Measurements from ENCODE around the gene MED12L. TPM values are rescaled to one million over a fixed set of nuclear protein-coding genes. Genes with fewer than 3 reads are reported as not detected.

MED12L gene
- total and polyA plus RNA-seq, 10 of the 15 experiments (the other 5 are each of a cell fraction or from before 2014, with no cell fraction given): 0.01 to 0.06 (median 0.03) TPM; not detected in 2

DNA sequence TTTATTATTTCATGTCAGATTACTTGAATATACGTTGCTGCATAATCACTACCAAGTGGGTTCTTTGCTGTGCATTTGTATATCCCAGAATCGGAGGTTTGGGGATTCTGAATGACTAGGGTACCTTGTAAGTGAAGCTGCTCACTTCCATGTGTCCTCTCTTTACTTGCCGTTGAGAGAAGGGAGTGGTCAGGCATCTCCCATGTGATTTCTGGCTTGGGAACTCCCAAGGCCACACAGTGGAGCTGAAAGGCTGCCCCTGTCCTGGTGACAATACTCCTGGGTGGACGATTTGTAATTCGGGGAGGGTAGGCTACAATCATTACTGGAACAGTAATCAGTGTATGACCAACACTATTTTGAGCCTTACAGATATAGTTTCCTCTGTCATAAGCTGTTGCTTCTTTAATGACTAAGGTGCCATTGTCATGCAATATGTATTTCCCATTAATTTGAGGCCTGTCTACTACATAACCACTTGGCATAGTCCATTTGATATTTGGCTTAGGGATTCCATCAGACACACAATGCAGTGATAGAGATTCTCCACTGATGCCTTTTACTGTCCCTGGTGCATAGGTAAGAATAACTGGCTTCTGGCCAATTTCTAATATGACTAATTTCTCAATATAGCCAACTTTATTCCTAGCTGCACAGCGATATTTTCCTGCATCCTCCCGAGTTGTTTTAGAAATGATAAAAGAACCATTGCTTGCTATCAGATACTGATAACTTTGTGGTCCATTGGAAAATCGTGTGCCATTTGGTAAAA, 351.4 kb downstream of the MED12L start:
- WGBS (ENCODE audit: insufficient coverage, insufficient replicate concordance, low lambda C conversion rate, missing lambda C conversion rate): 4% methylated on average over 8 of the region's 8 CpGs
- ChIA-PET CTCF (interaction anchor here (3.5 kb wide), 1 partner anchor 58 kb away, joined by 19 read pairs; no protein-coding TSS in a partner anchor), SMC1A (ENCODE audit: uncharacterized antibody, unreplicated experiment) (interaction anchor here (1.1 to 4.7 kb wide), 3 partner anchors 401 to 484 kb away, joined by 4 to 38 read pairs (median 5); no protein-coding TSS in a partner anchor), RAD21 (ENCODE audit: unreplicated experiment) (no interaction called here), POLR2A (no interaction called here)
- H3K36me3 ChIP-seq (ENCODE audit: control insufficient read depth in 2 of 2, insufficient read depth in 2 of 2, low read length in 1 of 2): no peaks in the 10 kb centered on the region
- H3K27ac ChIP-seq (ENCODE audit: control insufficient read depth, insufficient read depth): no peak overlapping the region
- FAIRE-seq (no peak), ATAC-seq (no peak), DNase-seq (ENCODE audit: low read depth, low spot score) (no peak)
- no peaks in the 10 kb centered on the region for H3K27me3 ChIP-seq (replicated peaks in 1 of 2; ENCODE audit: control insufficient read depth in 2 of 2, insufficient read depth in 2 of 2, low read length in 1 of 2)
- no peak overlapping the region for H2AFZ ChIP-seq (ENCODE audit: control insufficient read depth, low read depth, low read length)
- H3K9me3 ChIP-seq (replicated peaks; ENCODE audit: control insufficient read depth, insufficient read depth, low read length): no peaks in the 10 kb centered on the region
- no peaks in the 10 kb centered on the region for H3K79me2 ChIP-seq (ENCODE audit: control insufficient read depth, insufficient read depth, low read length)
- no peak overlapping the region for H3K4me3 ChIP-seq
- no peaks in the 10 kb centered on the region for H3K4me1 ChIP-seq (ENCODE audit: control insufficient read depth, insufficient read depth, low read length)
- intact Hi-C loops (cut with micrococcal nuclease; ENCODE audit: unreplicated experiment): no loop called here
- H3K4me2 ChIP-seq (ENCODE audit: control insufficient read depth, insufficient read depth): no peak overlapping the region
- no peak for TF ChIP-seq RB1 (IDR thresholded peaks at IDR 0.05; ENCODE audit: borderline replicate concordance)
- TF ChIP-seq GABPA (IDR thresholded peaks at IDR 0.05; ENCODE audit: low read depth): no peak
- TF ChIP-seq RELB (IDR thresholded peaks at IDR 0.05; ENCODE audit: low read depth): no peak
- BruUV-seq (replicated peaks): no TSS peak
- no peaks in the 10 kb centered on the region for H4K20me1 ChIP-seq (ENCODE audit: control insufficient read depth, insufficient read depth)
- no peak overlapping the region for H3K9ac ChIP-seq (ENCODE audit: control insufficient read depth, insufficient read depth, low read length)
- in situ Hi-C loops (cut with MboI): loop anchor here (5.0 to 10.0 kb wide), 2 partner anchors 398 to 480 kb away; no protein-coding TSS in a partner anchor

DNA sequence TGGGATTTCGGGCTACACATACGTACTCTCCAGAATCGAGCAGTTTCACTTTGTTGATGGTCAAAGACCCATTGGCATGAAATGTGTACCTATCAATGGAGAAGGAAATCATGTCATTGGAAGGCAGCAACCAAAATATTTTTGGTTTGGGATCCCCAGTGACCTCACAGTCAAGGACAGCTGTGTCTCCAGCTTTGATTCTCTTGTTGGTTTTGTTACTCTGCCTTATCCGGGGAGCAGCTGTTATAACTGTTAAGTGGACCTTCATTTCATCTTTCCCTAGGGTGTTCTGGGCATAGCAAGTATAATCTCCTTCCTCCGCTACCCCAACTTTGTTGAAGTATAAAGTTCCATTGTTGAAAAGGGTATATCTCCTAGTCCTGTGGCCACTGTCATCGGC, 352.4 kb downstream of the MED12L start:
- in situ Hi-C loops (cut with MboI): loop anchor here (5.0 to 10.0 kb wide), 2 partner anchors 397 to 479 kb away; no protein-coding TSS in a partner anchor
- Histone ChIP-seq H3K4me2 (ENCODE audit: control insufficient read depth, insufficient read depth) (no peak overlapping the region), H3K4me3 (no peak overlapping the region), H3K27ac (ENCODE audit: control insufficient read depth, insufficient read depth) (no peak overlapping the region), H3K4me1 (ENCODE audit: control insufficient read depth, insufficient read depth, low read length) (no peaks in the 10 kb centered on the region), H3K36me3 (ENCODE audit: control insufficient read depth in 2 of 2, insufficient read depth in 2 of 2, low read length in 1 of 2) (no peaks in the 10 kb centered on the region), H3K79me2 (ENCODE audit: control insufficient read depth, insufficient read depth, low read length) (no peaks in the 10 kb centered on the region), H3K9me3 (replicated peaks; ENCODE audit: control insufficient read depth, insufficient read depth, low read length) (no peaks in the 10 kb centered on the region), H4K20me1 (ENCODE audit: control insufficient read depth, insufficient read depth) (no peaks in the 10 kb centered on the region), H2AFZ (ENCODE audit: control insufficient read depth, low read depth, low read length) (no peak overlapping the region), H3K9ac (ENCODE audit: control insufficient read depth, insufficient read depth, low read length) (no peak overlapping the region), H3K27me3 (replicated peaks in 1 of 2; ENCODE audit: control insufficient read depth in 2 of 2, insufficient read depth in 2 of 2, low read length in 1 of 2) (no peaks in the 10 kb centered on the region)
- ChIA-PET RAD21 (ENCODE audit: unreplicated experiment) (interaction anchor here (2.0 kb wide), 1 partner anchor 400 kb away, joined by 16 read pairs; no protein-coding TSS in a partner anchor), SMC1A (ENCODE audit: uncharacterized antibody, unreplicated experiment) (interaction anchor here (1.1 to 4.7 kb wide), 4 partner anchors 13 to 489 kb away, joined by 3 to 38 read pairs (median 4); no protein-coding TSS in a partner anchor), POLR2A (no interaction called here), CTCF (interaction anchor here (1.2 to 4.3 kb wide), 7 partner anchors 16 to 481 kb away, joined by 3 to 47 read pairs (median 6); no protein-coding TSS in a partner anchor)
- FAIRE-seq (no peak), DNase-seq (ENCODE audit: low read depth, low spot score) (no peak), ATAC-seq (no peak)
- TF ChIP-seq SKIL (IDR thresholded peaks at IDR 0.05; ENCODE audit: low read depth, poor library complexity, severe bottlenecking): no peak
- no peak for TF ChIP-seq SREBF2 (IDR thresholded peaks at IDR 0.05; ENCODE audit: low read length)
- TF ChIP-seq FOXK2 (IDR thresholded peaks at IDR 0.05): no peak
- no peak for TF ChIP-seq STAT3 (IDR thresholded peaks at IDR 0.05; ENCODE audit: low read depth, low read length)
- TF ChIP-seq BMI1 (IDR thresholded peaks at IDR 0.05; ENCODE audit: borderline replicate concordance): no peak
- intact Hi-C loops (cut with micrococcal nuclease; ENCODE audit: unreplicated experiment): no loop called here
- BruUV-seq (replicated peaks): no TSS peak
- WGBS (ENCODE audit: insufficient coverage, insufficient replicate concordance, low lambda C conversion rate, missing lambda C conversion rate): 49% methylated on average over 6 of the region's 6 CpGs

Measured in GM12878 (cell line).